HG03575 (cell line): ENCODE results near the gene COL5A2.

Source experiments
- ATAC-seq: cut with Tn5 transposase; IDR thresholded peaks from one replicate; pipeline ENCODE4 v1.9.1; 2021; ENCODE audit not compliant: unreplicated experiment, insufficient number of reproducible peaks, low FRiP score; ENCODE audit errors: extremely low read depth

COL5A2 gene

GRCh38 chr2:189179570-189179950 lies at the start of gene COL5A2:
COL5A2 (minus strand) TSS chr2:189179761; CDS start chr2:189179604, 157 bp downstream.
- no peak for ATAC-seq

- ATAC-seq: no peak
These were observed 46.5 kb upstream of the COL5A2 start for GRCh38 chr2:189226017-189226416.

GRCh38 chr2:189225032-189225431 lies 45.5 kb upstream of the COL5A2 start:
- ATAC-seq: no peak

- ATAC-seq: no peak
These were observed 43.0 kb upstream of the COL5A2 start for GRCh38 chr2:189222468-189223105.

GRCh38 chr2:189221811-189222467 lies 42.4 kb upstream of the COL5A2 start:
- ATAC-seq: no peak

GRCh38 chr2:189218236-189218635 lies 38.7 kb upstream of the COL5A2 start:
- no peak for ATAC-seq

- ATAC-seq: no peak
These were observed 38.0 kb upstream of the COL5A2 start for GRCh38 chr2:189217541-189217940.

- ATAC-seq: no peak
These were observed 37.5 kb upstream of the COL5A2 start for GRCh38 chr2:189217051-189217450.

- no peak for ATAC-seq
These were observed 34.9 kb upstream of the COL5A2 start for GRCh38 chr2:189214484-189214883.

GRCh38 chr2:189213250-189213649 lies 33.7 kb upstream of the COL5A2 start:
- ATAC-seq: no peak

- ATAC-seq: no peak
These were observed 30.9 kb upstream of the COL5A2 start for GRCh38 chr2:189210250-189211087.

- no peak for ATAC-seq
These were observed 28.7 kb upstream of the COL5A2 start for GRCh38 chr2:189208254-189208653.

- no peak for ATAC-seq
These were observed 24.9 kb upstream of the COL5A2 start for GRCh38 chr2:189204322-189204941.

- no peak for ATAC-seq
These were observed 23.7 kb upstream of the COL5A2 start for GRCh38 chr2:189203177-189203799.

GRCh38 chr2:189199797-189200196 lies 20.2 kb upstream of the COL5A2 start:
- no peak for ATAC-seq

GRCh38 chr2:189192766-189193165 lies 13.2 kb upstream of the COL5A2 start:
- ATAC-seq: no peak

GRCh38 chr2:189191766-189192165 lies 12.2 kb upstream of the COL5A2 start:
- no peak for ATAC-seq

GRCh38 chr2:189190685-189191084 lies 11.1 kb upstream of the COL5A2 start:
- no peak for ATAC-seq

GRCh38 chr2:189188115-189188805 lies 8.7 kb upstream of the COL5A2 start:
- no peak for ATAC-seq
